CD4-positive, alpha-beta T cell treated with Interleukin-12 subunit alpha and Interleukin-12 subunit beta, for 1 hour (primary cell): ENCODE results near the gene ARL15.
"Not testable (repeated sequence)": the region's sequence is repeated elsewhere in the genome, so short reads cannot be mapped to it uniquely, and the experiment has no call there.

Experiments used
- DNase-seq: peaks from one replicate; pipeline ENCODE4 v3.0.0-alpha.2; 2020

The ARL15 gene

GRCh38 chr5:54086191-54086590 is 224.2 kb downstream of the ARL15 start:
- DNase-seq = no peak

- DNase-seq = no peak
Measured at GRCh38 chr5:54084696-54085095, 225.7 kb downstream of the ARL15 start.

GRCh38 chr5:54083851-54084250 is 226.5 kb downstream of the ARL15 start:
- DNase-seq = no peak

- DNase-seq = no peak
Measured at GRCh38 chr5:54083245-54083644, 227.1 kb downstream of the ARL15 start.

GRCh38 chr5:54081415-54081814 is 229.0 kb downstream of the ARL15 start:
- DNase-seq = no peak

GRCh38 chr5:54080831-54081230 is 229.5 kb downstream of the ARL15 start:
- no peak for DNase-seq

GRCh38 chr5:54073735-54074134 is 236.6 kb downstream of the ARL15 start:
- no peak for DNase-seq

- DNase-seq = no peak
Measured at GRCh38 chr5:54073131-54073530, 237.2 kb downstream of the ARL15 start.

- DNase-seq = no peak
Measured at GRCh38 chr5:54066433-54066832, 243.9 kb downstream of the ARL15 start.

GRCh38 chr5:54063817-54064216 is 246.6 kb downstream of the ARL15 start:
- DNase-seq = no peak

- DNase-seq = no peak
Measured at GRCh38 chr5:54062958-54063357, 247.4 kb downstream of the ARL15 start.

- DNase-seq = not testable (repeated sequence)
Measured at GRCh38 chr5:54060919-54061318, 249.5 kb downstream of the ARL15 start.

- DNase-seq = no peak
Measured at GRCh38 chr5:54049963-54050362, 260.4 kb downstream of the ARL15 start.

- DNase-seq = no peak
Measured at GRCh38 chr5:54049144-54049543, 261.2 kb downstream of the ARL15 start.

- DNase-seq = no peak
Measured at GRCh38 chr5:54045077-54045792, 265.1 kb downstream of the ARL15 start.

GRCh38 chr5:54044276-54044675 is 266.1 kb downstream of the ARL15 start:
- not testable (repeated sequence) for DNase-seq

- no peak for DNase-seq
Measured at GRCh38 chr5:54040804-54041203, 269.6 kb downstream of the ARL15 start.

GRCh38 chr5:54040018-54040417 is 270.4 kb downstream of the ARL15 start:
- no peak for DNase-seq

GRCh38 chr5:54037205-54037604 is 273.2 kb downstream of the ARL15 start:
- no peak for DNase-seq

GRCh38 chr5:54030981-54031380 is 279.4 kb downstream of the ARL15 start:
- no peak for DNase-seq

GRCh38 chr5:54024466-54024865 is 285.9 kb downstream of the ARL15 start:
- DNase-seq = no peak

GRCh38 chr5:54022223-54022622 is 288.1 kb downstream of the ARL15 start:
- DNase-seq = no peak

GRCh38 chr5:54021431-54022164 is 288.8 kb downstream of the ARL15 start:
- DNase-seq = no peak

GRCh38 chr5:54018438-54018837 is 291.9 kb downstream of the ARL15 start:
- DNase-seq = no peak

- no peak for DNase-seq
Measured at GRCh38 chr5:54017580-54017979, 292.8 kb downstream of the ARL15 start.
